GM23248 (cell line): ENCODE measurements around the gene SKP1. TPM values are rescaled to one million over a fixed set of nuclear protein-coding genes. Genes with fewer than 3 reads are reported as not detected.

Source experiments
- DNase-seq: peaks from one replicate; pipeline ENCODE4 v3.0.0-alpha.2; 2015
- H2AFZ ChIP-seq: fragments of 200-600 bp; sonication (generic); 2 replicates; pipeline ENCODE4 v1.6.1; 2016; ENCODE audit warnings: antibody characterized with exemption
- H3F3A ChIP-seq: fragments of 200-600 bp; sonication (generic); 2 replicates; pipeline ENCODE4 v1.6.1; 2016; ENCODE audit warnings: mild to moderate bottlenecking, antibody characterized with exemption, mixed run types; ENCODE audit not compliant: insufficient read depth
- H3K27ac ChIP-seq: fragments of 200-600 bp; sonication (generic); 2 replicates; pipeline ENCODE4 v1.5.1; 2016; ENCODE audit warnings: mild to moderate bottlenecking
- H3K27me3 ChIP-seq: fragments of 200-600 bp; sonication (generic); replicated peaks from 2 replicates; pipeline ENCODE4 v1.6.1; 2016; ENCODE audit warnings: mild to moderate bottlenecking; ENCODE audit not compliant: insufficient read depth
- H3K36me3 ChIP-seq: fragments of 200-600 bp; sonication (generic); 2 replicates; pipeline ENCODE4 v1.6.1; 2016; ENCODE audit warnings: low read depth, mild to moderate bottlenecking
- H3K4me1 ChIP-seq: fragments of 200-600 bp; sonication (generic); 2 replicates; pipeline ENCODE4 v1.6.1; 2016; ENCODE audit warnings: mild to moderate bottlenecking; ENCODE audit not compliant: insufficient read depth
- H3K4me2 ChIP-seq: fragments of 200-600 bp; sonication (generic); one replicate; pipeline ENCODE4 v1.6.1; 2016; ENCODE audit warnings: mild to moderate bottlenecking; ENCODE audit not compliant: unreplicated experiment
- H3K4me3 ChIP-seq: fragments of 200-600 bp; sonication (generic); 2 replicates; pipeline ENCODE4 v1.5.1; 2016; ENCODE audit warnings: mild to moderate bottlenecking
- H3K79me2 ChIP-seq: fragments of 200-600 bp; sonication (generic); 2 replicates; pipeline ENCODE4 v1.6.1; 2016; ENCODE audit warnings: mild to moderate bottlenecking; ENCODE audit not compliant: insufficient read depth
- H3K9ac ChIP-seq: fragments of 200-600 bp; sonication (generic); 2 replicates; pipeline ENCODE4 v1.6.1; 2016; ENCODE audit warnings: mild to moderate bottlenecking
- H3K9me2 ChIP-seq: fragments of 200-600 bp; sonication (generic); 2 replicates; pipeline ENCODE4 v1.6.1; 2016; ENCODE audit warnings: mixed run types, mild to moderate bottlenecking, moderate library complexity; ENCODE audit not compliant: insufficient read depth
- H3K9me3 ChIP-seq: fragments of 200-600 bp; sonication (generic); one replicate; pipeline ENCODE4 v1.6.1; 2017; ENCODE audit warnings: low read depth
- H4K20me1 ChIP-seq: fragments of 200-600 bp; sonication (generic); 2 replicates; pipeline ENCODE4 v1.6.0; 2016; ENCODE audit not compliant: insufficient read depth
- EZH2 ChIP-seq: fragments of 200-600 bp; sonication (generic); IDR thresholded peaks from 2 replicates; pipeline ENCODE4 v1.6.1; 2018; ENCODE audit warnings: antibody characterized with exemption, mild to moderate bottlenecking; ENCODE audit not compliant: insufficient read depth, poor library complexity, severe bottlenecking
- EZH2phosphoT487 ChIP-seq: fragments of 200-600 bp; sonication (generic); IDR thresholded peaks from 2 replicates; pipeline ENCODE4 v1.6.1; 2018; ENCODE audit warnings: antibody characterized with exemption, moderate library complexity, mild to moderate bottlenecking, low read depth; ENCODE audit not compliant: insufficient read depth
- WGBS, 2 experiments: methylation state at CpG; one replicate each; pipeline ENCODE4 v1.1.6; 2015 to 2017; ENCODE audit warnings: low lambda C conversion rate in 2 of 2, low coverage in 1 of 2; ENCODE audit errors: missing lambda C conversion rate in 2 of 2; 5-methylcytosine and 5-hydroxymethylcytosine counted together
- in situ Hi-C: fragments of 300-500 bp; cut with MboI; formaldehyde crosslinking; loops from 2 replicates; pipeline ENCODE4 v1.15.0; 2020
- polyA plus RNA-seq: library from polyadenylated mRNA; unstranded; fragments of >200 nt; fragmentation: Nextera tagmentation; extraction: Ambion mirVana; gene quantifications from 2 replicates; pipeline ENCODE4 v1.2.1, GENCODE V29; 2016
- total RNA-seq: library from RNA; depleted of rRNA; stranded (reverse); fragments of >200 nt; shearing (Covaris generic); gene quantifications from 2 replicates; pipeline ENCODE4 v1.2.3, GENCODE V29; 2014

The SKP1 gene
- total and polyA plus RNA-seq, 2 experiments from 2014 or later = 238 to 1,145 TPM

DNA sequence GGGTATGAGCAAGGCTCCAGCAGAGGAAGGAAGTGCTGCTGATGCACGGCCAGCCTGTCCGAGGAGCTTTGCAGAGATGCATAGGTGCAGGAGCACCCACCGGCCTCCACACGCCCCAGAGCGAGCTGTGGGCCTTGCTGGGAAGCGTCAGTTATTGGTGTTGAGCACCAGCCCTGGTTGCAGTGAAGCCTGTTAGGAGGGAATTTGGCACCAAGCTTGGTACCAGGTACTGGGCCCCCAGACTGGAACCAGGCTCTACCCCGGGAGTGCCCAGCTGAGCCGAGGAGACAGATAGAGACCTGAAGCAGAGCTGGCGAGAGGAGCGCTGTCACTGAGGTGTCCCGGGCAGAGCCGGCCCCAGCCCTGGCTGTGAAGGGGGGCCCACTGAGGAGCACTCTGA lies 57.0 kb downstream of the SKP1 start:
- in situ Hi-C loops = no loop called here
- no peaks in the 10 kb centered on the region for H3K79me2 ChIP-seq
- H3K27ac ChIP-seq = no peak overlapping the region
- no peaks in the 10 kb centered on the region for H3K9me3 ChIP-seq
- H3F3A ChIP-seq = peaks cover 5% of the 10 kb centered on the region
- H3K4me3 ChIP-seq = no peak overlapping the region
- no peaks in the 10 kb centered on the region for H3K9me2 ChIP-seq
- no peaks in the 10 kb centered on the region for H3K36me3 ChIP-seq
- 91 to 94% methylated on average over 12 of the region's 12 CpGs for WGBS, 2 experiments
- no peak for DNase-seq
- no peak overlapping the region for H3K9ac ChIP-seq
- no peak for TF ChIP-seq EZH2
- no peak for TF ChIP-seq EZH2phosphoT487
- H4K20me1 ChIP-seq = no peaks in the 10 kb centered on the region
- H3K4me2 ChIP-seq = no peak overlapping the region
- peaks cover 12% of the 10 kb centered on the region for H3K4me1 ChIP-seq
- H2AFZ ChIP-seq = no peak overlapping the region
- no peaks in the 10 kb centered on the region for H3K27me3 ChIP-seq

DNA sequence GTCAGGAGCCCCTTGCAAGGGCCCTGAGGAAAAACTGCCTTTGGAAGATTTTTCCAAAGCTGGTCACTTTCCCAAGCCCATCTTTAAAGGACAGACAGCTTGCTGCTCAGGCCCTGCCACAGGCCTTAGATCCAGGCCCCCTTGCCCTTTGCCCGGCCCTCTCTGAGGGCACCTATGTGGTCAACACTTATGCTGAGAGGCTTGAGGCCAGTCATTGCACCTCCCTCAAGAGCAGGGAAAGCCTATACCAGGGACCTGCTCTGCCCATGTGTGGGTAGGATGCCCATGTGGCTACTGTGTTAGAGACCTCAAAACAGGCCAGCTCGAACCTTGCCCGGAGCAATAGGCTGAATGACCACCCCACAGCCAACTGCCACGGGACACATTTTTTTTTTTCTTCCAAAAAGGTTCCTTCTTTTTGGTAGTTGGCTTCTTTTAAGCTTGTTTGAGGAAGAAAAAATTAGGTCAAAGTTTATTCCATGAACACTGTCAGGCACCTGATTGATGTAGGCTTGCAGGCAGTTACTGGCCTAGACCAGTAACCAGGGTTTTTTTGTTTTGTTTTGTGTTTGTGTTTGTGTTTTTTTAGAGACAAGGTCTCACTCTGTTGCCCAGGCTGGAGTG lies 58.4 kb downstream of the SKP1 start:
- no peak overlapping the region for H3K4me2 ChIP-seq
- no peaks in the 10 kb centered on the region for H3K9me2 ChIP-seq
- no peaks in the 10 kb centered on the region for H3K27me3 ChIP-seq
- TF ChIP-seq EZH2 (no peak), EZH2phosphoT487 (no peak)
- H3K4me1 ChIP-seq = 0 out of 2 replicates have a peak, but pooled peaks cover 5% of the 10 kb centered on the region
- H3K27ac ChIP-seq = no peak overlapping the region
- 84 to 88% methylated on average over 4 of the region's 4 CpGs for WGBS, 2 experiments
- no peaks in the 10 kb centered on the region for H3K36me3 ChIP-seq
- no peak overlapping the region for H2AFZ ChIP-seq
- H3K9me3 ChIP-seq = no peaks in the 10 kb centered on the region
- H3K9ac ChIP-seq = no peak overlapping the region
- H3K79me2 ChIP-seq = no peaks in the 10 kb centered on the region
- DNase-seq = no peak
- H3F3A ChIP-seq = no peaks in the 10 kb centered on the region
- no peak overlapping the region for H3K4me3 ChIP-seq
- H4K20me1 ChIP-seq = no peaks in the 10 kb centered on the region
- in situ Hi-C loops = no loop called here

DNA sequence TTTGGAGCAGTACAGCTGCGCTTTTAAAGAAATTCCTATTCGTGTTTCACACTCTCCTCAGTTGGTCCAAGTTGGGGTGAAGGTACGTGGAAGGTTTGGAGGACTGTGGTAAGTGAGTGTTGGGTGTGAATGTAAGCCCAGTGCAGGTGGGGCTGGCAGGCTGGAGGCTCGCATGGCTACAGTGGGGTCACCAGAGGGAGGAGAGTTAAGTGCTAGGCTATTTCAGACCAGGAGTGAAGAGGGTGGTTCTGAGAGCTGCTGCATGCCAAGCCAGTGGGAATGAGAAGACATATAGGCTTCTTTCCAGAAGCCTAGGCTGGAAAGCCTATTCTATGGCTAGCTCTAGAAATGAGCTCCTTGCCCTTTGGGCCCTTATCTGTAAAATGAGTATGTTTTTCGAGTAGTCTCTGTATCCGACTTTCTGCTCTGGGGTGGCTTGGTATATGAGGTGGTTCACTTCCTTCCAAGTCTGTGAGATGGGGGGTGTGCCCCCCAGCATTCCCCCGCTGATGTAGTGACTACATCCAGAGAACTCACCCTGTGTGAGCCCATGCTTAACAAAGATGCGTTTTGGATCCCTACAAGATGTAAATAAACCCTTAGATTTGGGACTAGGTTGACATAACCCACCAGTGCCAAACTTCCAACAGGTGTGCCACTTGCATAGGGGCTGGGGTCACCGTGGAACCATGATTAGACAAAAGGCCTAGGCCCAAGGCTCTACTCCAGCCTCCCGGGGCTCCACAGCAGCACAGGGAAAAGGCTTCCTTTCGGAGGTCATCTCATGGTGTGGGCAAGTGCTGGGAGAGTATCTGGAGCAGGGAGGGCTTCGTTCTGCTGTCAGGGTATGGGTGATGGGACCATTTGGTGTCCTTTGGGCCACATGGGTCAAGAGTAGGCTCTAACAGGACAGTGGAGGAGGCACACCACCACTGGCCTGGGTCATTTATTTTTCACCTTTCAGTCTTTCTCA lies 59.7 kb downstream of the SKP1 start:
- TF ChIP-seq EZH2 = no peak
- no peak for TF ChIP-seq EZH2phosphoT487
- H3K9me3 ChIP-seq = no peaks in the 10 kb centered on the region
- H2AFZ ChIP-seq = no peak overlapping the region
- no peaks in the 10 kb centered on the region for H4K20me1 ChIP-seq
- DNase-seq = no peak
- no peaks in the 10 kb centered on the region for H3K36me3 ChIP-seq
- no peak overlapping the region for H3K9ac ChIP-seq
- in situ Hi-C loops = no loop called here
- no peaks in the 10 kb centered on the region for H3F3A ChIP-seq
- 96 to 97% methylated on average over 12 of the region's 12 CpGs for WGBS, 2 experiments
- no peak overlapping the region for H3K27ac ChIP-seq
- peaks cover 12% of the 10 kb centered on the region; the same call in 1 of the 2 replicates for H3K4me1 ChIP-seq
- H3K27me3 ChIP-seq = no peaks in the 10 kb centered on the region
- H3K9me2 ChIP-seq = no peaks in the 10 kb centered on the region
- H3K79me2 ChIP-seq = no peaks in the 10 kb centered on the region
- H3K4me3 ChIP-seq = no peak overlapping the region
- H3K4me2 ChIP-seq = no peak overlapping the region

GRCh38 chr5:134116286-134116685 lies 60.5 kb downstream of the SKP1 start:
- DNase-seq = no peak
- TF ChIP-seq EZH2 = no peak
- TF ChIP-seq EZH2phosphoT487 = no peak
- no peak overlapping the region for H3K4me2 ChIP-seq
- no peaks in the 10 kb centered on the region for H3K27me3 ChIP-seq
- WGBS, 2 experiments = 91 to 92% methylated on average over 10 of the region's 10 CpGs
- in situ Hi-C loops = no loop called here
- H4K20me1 ChIP-seq = no peaks in the 10 kb centered on the region
- H3F3A ChIP-seq = no peaks in the 10 kb centered on the region
- no peak overlapping the region for H2AFZ ChIP-seq
- H3K4me3 ChIP-seq = no peak overlapping the region
- no peaks in the 10 kb centered on the region for H3K9me2 ChIP-seq
- no peak overlapping the region for H3K27ac ChIP-seq
- no peak overlapping the region for H3K9ac ChIP-seq
- H3K36me3 ChIP-seq = no peaks in the 10 kb centered on the region
- H3K4me1 ChIP-seq = peaks cover 19% of the 10 kb centered on the region; the same call in 1 of the 2 replicates
- no peaks in the 10 kb centered on the region for H3K9me3 ChIP-seq
- no peaks in the 10 kb centered on the region for H3K79me2 ChIP-seq
